Measurements from ENCODE around the gene OR51I2. TPM values are rescaled to one million over a fixed set of nuclear protein-coding genes. Genes with fewer than 3 reads are reported as not detected.

OR51I2 gene
- total and polyA plus RNA-seq, 2 of the 13 experiments (the other 11 are each of a cell fraction or from before 2014, with no cell fraction given), result not detected

- H2AFZ ChIP-seq (ENCODE audit: low read length), result no peak overlapping the region
- 8% methylated on average over 2 of the region's 2 CpGs for WGBS (ENCODE audit: low lambda C conversion rate)
Measured at GRCh38 chr11:5443835-5444393, 5.2 kb upstream of the OR51I2 start.

More at GRCh38 chr11:5443835-5444393, 5.2 kb upstream of the OR51I2 start:
- no TSS peak for BruUV-seq (replicated peaks)
- no peak overlapping the region for H3K4me3 ChIP-seq (replicated peaks in 1 of 3; ENCODE audit: insufficient read depth in 1 of 3, low read depth in 2 of 3, low read length in 3 of 3)
- ATAC-seq (no peak), FAIRE-seq (no peak), DNase-seq (ENCODE audit: low spot score) (no peak)
- intact Hi-C loops (cut with micrococcal nuclease; ENCODE audit: unreplicated experiment) (no loop called here), in situ Hi-C loops (cut with HindIII; ENCODE audit: extremely low pct_ligation_motif_present, low pct_unique_long_range_greater_than_20kb) (no loop called here)
- H3K4me2 ChIP-seq (ENCODE audit: low read depth, low read length), result no peak overlapping the region
- H4K20me1 ChIP-seq (ENCODE audit: insufficient read depth, low read length), result no peaks in the 10 kb centered on the region
- H3K36me3 ChIP-seq (replicated peaks in 1 of 2; ENCODE audit: control insufficient read depth in 1 of 2, insufficient read depth in 2 of 2, low read length in 2 of 2), result no peaks in the 10 kb centered on the region
- H3K9ac ChIP-seq (ENCODE audit: insufficient read depth, low read depth, low read length), result no peak overlapping the region
- no peaks in the 10 kb centered on the region for H3K79me2 ChIP-seq (ENCODE audit: insufficient read depth, low read length)
- CTCF ChIA-PET (ENCODE audit: low intra/inter-chr PET ratio, low total read pairs), result no interaction called here
- H3K4me1 ChIP-seq (ENCODE audit: insufficient read depth, low read length), result no peaks in the 10 kb centered on the region
- POLR2A ChIA-PET, result no interaction called here
- no peak for TF ChIP-seq STAT6 (CRISPR knock-in tag; IDR thresholded peaks at IDR 0.05; ENCODE audit: borderline replicate concordance)
- TF ChIP-seq ADNP (CRISPR knock-in tag; IDR thresholded peaks at IDR 0.05), result no peak
- no peak for TF ChIP-seq HNRNPLL (IDR thresholded peaks at IDR 0.05; ENCODE audit: low read depth, low read length, poor library complexity, severe bottlenecking)
- TF ChIP-seq SNAPC5 (CRISPR knock-in tag; IDR thresholded peaks at IDR 0.05; ENCODE audit: borderline replicate concordance), result no peak
- no peak for TF ChIP-seq MZF1 (CRISPR knock-in tag; IDR thresholded peaks at IDR 0.05; ENCODE audit: borderline replicate concordance)
- peak; percentile 29 to 71; a peak in 3 of 4 replicates for TF ChIP-seq MAFK (conservative IDR thresholded peaks at IDR 0.05 in 1 of 2, IDR thresholded peaks at IDR 0.05 in 1 of 2; ENCODE audit: low read length in 2 of 2)
- no peak for TF ChIP-seq ZBTB34 (CRISPR knock-in tag; IDR thresholded peaks at IDR 0.05)
- TF ChIP-seq ZFX (CRISPR knock-in tag; IDR thresholded peaks at IDR 0.05; ENCODE audit: low read depth), result no peak
- TF ChIP-seq ZSCAN12 (CRISPR knock-in tag; IDR thresholded peaks at IDR 0.05), result no peak
- no peak for TF ChIP-seq NBN (conservative IDR thresholded peaks at IDR 0.05)
- TF ChIP-seq DNMT3B (CRISPR knock-in tag; conservative IDR thresholded peaks at IDR 0.05), result no peak
- TF ChIP-seq HDAC2 (CRISPR knock-in tag; IDR thresholded peaks at IDR 0.05), result no peak
- TF ChIP-seq MED13 (CRISPR knock-in tag; IDR thresholded peaks at IDR 0.05), result no peak
- TF ChIP-seq ARNTL (CRISPR knock-in tag; IDR thresholded peaks at IDR 0.05), result no peak
- TF ChIP-seq MAFF (IDR thresholded peaks at IDR 0.05; ENCODE audit: low read depth, low read length), result peak; percentile 49
- no peak for TF ChIP-seq ZFP36L2 (CRISPR knock-in tag; IDR thresholded peaks at IDR 0.05)
- no peak for TF ChIP-seq ZNF367 (CRISPR knock-in tag; IDR thresholded peaks at IDR 0.05; ENCODE audit: borderline replicate concordance)
- TF ChIP-seq SRSF1 (optimal IDR thresholded peaks at IDR 0.05; ENCODE audit: low read depth, low read length), result no peak
- 0 out of 5 replicates have a peak, but pooled peaks cover 0 to 4% of the 10 kb centered on the region in 2 experiments for H3K27me3 ChIP-seq (ENCODE audit: control insufficient read depth in 1 of 2, insufficient read depth in 2 of 2, low read length in 2 of 2)
- no peaks in the 10 kb centered on the region for H3K9me3 ChIP-seq (ENCODE audit: low read length)
- H3K27ac ChIP-seq (ENCODE audit: extremely low read length, insufficient read depth, low read length), result no peak overlapping the region

Measured in HepG2 (cell line).